Epidermal melanocyte (primary cell): Measurements from ENCODE around the gene FAM181B.

ENCODE experiments used
- DNase-seq: peaks from one replicate; pipeline ENCODE4 v3.0.0; 2011; ENCODE audit warnings: low spot score; ENCODE audit not compliant: insufficient read length

FAM181B gene

GRCh38 chr11:82686211-82686610, 47.5 kb downstream of the FAM181B start:
- DNase-seq = no peak

GRCh38 chr11:82683029-82683428, 50.6 kb downstream of the FAM181B start:
- DNase-seq = no peak

DNA sequence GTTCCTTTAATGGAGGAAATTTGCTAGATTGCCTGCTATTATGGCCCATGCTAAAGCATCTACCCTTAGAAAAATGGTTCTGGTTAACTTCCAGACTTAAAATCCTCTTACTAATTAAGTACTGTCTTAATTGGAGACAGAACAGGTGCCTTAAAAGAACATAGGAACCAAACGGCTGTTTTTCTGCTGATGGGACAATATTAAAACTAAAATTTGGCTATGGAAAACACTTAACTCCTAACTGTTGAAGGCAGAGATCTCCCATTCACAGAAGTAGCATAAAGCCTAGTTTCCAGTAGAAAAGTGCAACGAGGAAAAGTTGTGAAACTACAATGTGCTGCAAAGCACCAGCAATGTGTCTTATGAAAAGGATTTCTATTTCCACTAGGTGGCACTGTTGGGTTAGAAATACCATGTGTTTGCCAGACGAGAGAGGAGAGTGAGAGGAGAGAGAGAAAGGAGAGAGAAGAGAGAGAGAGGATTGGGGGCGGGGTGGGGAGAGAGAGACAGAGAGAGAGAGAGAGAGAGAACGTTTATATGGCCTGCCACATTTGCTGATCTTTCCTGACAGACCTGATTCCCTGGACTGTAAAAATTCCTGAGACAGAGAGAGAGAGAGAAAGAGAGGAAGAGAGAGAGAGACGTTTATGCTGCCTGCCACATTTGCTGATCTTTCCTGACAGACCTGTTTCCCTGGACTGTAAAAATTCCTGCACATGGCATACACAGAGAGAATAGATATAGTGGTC, 51.5 kb downstream of the FAM181B start:
- DNase-seq = peak; percentile 42

- no peak for DNase-seq
These were observed 53.4 kb downstream of the FAM181B start for GRCh38 chr11:82680252-82680651.
